GM19324 (cell line): ENCODE measurements around the gene LGALS13.
"Not testable (repeated sequence)": the region's sequence is repeated elsewhere in the genome, so short reads cannot be mapped to it uniquely, and the experiment has no call there.

Source experiments
- ATAC-seq: cut with Tn5 transposase; IDR thresholded peaks from one replicate; pipeline ENCODE4 v1.9.1; 2021; ENCODE audit warnings: mild to moderate bottlenecking, moderate library complexity; ENCODE audit not compliant: unreplicated experiment, low FRiP score

The LGALS13 gene

DNA sequence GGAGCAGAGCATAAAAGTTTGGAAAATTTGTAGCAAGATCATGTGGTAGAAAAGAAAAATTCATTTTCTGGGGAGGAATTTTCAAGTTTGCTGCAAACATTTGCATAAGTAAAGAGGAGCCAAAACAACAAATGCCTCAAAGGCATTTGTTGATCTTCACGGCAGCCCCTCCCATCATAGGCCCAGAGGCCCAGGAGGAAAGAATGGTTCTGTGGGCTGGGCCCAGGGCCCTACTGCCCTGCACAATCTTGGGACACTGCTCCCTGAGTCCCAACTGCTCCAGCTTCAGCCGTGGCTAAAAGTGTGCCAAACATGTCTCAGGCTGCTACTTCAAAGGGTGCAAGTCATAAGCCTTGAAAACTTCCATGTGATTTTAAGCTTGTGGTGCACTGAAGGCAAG lies 11.3 kb downstream of the LGALS13 start:
- no peak for ATAC-seq

DNA sequence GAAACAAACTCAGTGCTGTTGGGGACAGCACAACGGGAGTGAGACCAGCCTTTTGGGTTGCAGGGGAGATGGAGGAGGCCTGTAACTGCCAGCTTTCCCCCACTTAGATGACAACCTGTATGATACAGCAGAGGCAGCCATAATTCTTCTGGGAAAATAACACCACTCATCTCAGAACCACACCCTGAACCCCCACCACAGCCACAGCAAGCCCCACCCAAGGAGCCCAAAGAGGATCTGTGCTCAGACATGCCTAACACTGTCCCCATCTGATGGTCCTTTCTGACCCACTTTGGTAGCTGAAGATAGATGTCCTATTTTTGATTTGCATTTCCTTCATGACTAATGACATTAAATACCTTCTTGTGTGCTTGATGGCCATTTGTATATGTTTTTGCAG lies 15.4 kb downstream of the LGALS13 start:
- no peak for ATAC-seq

DNA sequence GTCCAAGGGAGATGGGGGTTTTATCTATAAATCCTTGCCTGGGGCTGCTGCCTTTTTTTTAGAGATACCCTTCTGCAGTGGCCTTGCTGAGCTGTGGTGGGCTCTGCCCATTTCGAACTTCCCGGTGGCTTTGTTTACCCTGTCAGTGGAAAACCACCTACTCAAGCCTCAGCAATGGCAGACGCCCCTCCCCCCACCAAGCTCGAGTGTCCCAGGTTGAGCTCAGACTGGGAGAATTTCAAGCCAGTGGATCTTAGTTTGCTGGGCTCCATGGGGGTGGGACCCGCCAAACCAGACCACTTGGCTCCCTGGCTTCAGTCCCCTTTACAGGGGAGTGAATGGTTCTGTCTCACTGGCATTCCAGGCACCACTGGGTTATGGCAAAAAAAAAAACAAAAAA lies 21.6 kb downstream of the LGALS13 start:
- no peak for ATAC-seq

DNA sequence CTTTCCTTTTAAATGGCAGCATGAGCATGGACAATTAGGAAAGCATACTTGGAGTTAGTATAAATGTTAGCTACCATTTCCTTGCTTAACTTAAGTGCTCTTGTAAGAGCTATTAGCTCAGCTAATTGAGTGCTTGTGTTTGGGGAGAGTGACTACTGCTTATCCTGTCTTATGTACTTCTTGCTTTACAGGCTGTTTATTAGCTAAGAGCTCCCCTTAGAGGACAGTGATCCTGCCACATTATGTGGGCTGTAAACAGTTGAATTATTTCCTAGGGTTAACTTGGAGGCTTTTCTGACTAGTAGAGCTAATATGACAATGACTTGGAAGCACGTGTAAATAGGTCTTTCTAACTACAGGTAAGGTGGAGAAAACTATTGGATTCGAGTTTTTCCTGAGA lies 25.3 kb downstream of the LGALS13 start:
- ATAC-seq: not testable (repeated sequence)

DNA sequence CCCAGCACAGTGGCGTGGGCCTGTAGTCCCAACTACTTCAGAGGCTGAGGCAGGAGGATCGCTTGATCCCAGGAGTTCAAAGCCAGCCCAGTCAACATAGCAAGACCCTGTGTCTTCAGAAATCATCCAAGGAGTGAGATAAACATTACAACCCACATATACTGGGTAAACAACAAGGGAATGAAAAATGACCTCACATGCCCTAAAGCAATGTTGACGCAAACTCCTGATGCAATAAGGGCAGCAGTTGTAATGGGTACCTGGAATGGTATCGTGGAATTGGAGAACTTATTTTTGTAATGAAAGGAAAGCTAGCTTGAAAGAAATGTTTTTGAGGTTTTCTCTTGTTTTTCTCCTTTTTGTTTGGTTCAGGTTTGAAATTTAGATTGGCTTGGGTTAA lies 28.9 kb downstream of the LGALS13 start:
- no peak for ATAC-seq

DNA sequence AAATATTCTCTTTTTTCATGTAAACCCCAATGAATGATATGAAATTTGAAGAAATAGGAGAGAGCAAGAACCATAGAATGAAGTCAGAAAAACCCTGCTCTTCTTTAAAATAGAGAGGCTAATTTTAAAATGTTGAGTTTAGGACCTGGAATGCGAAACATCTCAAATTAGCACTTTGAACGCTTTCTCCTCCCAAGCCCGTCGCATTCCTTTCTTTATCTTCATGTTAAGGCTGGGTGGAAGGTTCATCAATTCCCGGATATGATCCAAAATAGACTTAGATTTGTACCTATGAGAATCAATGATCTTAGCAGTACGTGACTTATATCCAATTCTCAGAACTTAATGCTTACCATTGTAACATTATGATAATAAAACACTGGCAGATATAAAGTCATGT lies 29.3 kb downstream of the LGALS13 start:
- no peak for ATAC-seq

DNA sequence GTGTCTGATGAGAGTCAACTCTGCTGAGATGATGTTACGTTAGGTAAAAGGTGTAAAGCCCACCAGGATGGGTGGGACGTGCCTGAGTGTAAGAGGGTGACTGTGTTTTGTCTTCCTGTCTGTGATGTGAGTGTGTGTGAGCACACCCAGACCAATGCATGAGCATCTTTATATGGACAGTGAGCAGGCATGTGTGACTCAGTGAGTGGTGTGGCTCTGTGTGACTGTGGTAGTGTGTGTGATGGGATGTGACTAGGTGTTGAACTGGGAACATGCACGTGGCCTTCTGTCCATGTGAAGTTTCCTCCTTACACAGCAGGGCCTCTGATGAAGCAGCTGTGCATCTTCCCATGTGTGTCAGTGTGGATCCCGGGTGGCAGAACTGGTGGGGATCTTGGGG lies 35.6 kb downstream of the LGALS13 start:
- ATAC-seq: no peak

DNA sequence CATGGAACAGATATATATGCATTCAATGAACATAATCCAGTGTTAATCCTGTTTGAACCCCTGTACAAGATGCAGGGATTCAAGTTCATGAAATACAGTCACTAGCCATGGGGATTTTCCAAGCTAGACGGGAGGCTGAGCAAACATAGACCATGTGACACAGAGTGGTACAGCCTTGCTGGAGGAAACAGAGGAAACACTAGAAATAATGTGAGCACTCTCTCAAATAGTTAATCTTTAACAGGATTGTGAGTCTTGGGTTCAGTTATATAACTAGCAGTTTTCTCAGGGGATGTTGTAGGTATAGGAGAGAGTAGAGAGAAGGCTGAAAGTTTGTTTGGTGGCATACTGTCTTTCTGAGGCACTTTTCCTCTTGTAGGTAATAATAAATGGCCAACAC lies 39.4 kb downstream of the LGALS13 start:
- ATAC-seq: no peak

DNA sequence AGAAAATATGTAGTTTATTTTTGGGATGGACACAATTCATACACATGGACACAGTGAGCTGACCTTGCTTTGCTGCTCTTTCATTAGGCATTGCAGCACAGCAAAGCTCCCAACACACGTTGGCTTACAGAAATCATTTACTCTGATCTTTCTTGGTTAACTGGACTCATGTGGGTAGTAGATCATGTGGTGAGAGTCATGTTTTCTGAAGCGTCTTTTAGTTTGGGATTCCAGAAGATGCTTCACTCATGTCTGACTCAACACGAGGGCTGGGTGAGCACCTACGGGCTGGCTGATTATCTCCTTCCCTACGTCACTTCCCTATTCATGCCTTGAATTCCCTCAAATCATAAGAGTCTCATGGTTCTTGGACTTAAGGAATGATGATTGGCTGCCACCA lies 41.3 kb downstream of the LGALS13 start:
- no peak for ATAC-seq

DNA sequence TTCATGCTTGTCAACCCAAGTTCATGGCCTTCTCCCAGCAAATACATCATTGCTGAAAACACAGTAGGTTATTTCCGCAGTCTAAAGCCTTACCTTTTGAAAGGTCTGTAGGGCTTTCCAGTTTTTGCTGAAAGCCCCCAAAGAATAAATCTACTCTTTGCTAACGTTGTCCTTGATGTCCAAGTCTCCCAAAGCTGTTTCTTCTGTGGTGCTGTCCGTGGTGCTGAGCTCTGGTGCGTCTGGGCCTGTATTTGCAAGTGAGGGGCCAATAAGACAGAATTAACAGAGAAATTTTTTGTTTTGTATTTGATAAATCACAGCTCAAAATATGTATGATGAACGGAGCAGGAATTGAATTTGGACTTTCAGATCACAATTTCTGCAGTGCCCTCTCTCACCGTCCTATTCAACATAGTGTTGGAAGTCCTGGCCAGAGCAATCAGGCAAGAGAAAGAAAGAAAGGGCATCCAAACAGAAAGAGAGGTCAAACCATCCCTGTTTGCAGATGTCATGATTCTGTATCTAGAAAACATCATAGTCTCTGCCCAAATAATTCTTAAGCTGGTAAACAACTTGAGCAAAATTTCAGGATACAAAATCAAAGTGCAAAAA lies 43.6 kb downstream of the LGALS13 start:
- ATAC-seq: no peak

DNA sequence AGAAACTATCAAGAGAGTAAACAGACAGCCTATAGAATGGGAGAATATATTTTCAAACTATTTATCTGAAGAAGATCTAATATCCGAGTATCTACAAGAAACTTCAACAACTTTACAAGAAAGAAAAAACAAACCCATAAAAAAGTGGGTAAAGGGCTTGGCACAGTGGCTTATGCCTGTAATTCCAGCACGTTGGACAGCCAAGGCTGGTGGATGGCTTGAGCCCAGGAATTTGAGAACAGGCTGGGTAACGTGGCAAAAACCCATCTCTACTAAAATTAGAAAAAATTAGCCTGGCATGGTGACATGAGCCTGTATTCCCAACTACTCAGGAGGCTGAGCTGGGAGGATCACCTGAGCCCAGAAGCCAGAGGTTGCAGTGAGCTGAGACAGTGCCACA lies 45.6 kb downstream of the LGALS13 start:
- ATAC-seq: no peak

DNA sequence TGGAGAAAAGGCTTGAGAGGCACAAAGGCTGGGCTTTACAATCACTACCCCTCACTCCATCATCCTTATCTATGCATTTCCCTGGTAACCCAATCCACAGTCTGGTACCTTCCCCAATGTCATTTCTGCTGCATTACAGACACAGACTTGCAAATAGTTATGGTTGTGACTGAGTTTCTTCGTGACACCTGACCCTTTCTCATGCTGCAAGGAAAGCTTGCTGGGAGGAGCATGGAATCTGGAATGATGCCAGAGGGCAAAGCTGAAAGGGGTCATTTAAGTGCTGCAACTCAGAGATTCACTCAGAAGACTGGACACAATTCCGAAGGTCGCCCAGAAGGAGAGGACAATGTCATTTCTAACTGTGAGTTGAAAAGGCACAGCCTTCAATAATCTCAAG lies 53.3 kb downstream of the LGALS13 start, which contains the start of gene LGALS16:
LGALS16 (plus strand) TSS at position 301 of the 400 bp plus-strand sequence; CDS start at position 350, 49 bp downstream.
- no peak for ATAC-seq
